Measurements from ENCODE around the gene SIRT5. TPM values are rescaled to one million over a fixed set of nuclear protein-coding genes. Genes with fewer than 3 reads are reported as not detected.

The SIRT5 gene
- total RNA-seq, 1 experiment from 2014 or later = 15.2 TPM

GRCh38 chr6:13541496-13541895, 32.9 kb upstream of the SIRT5 start:
- Histone ChIP-seq H3K27me3 (ENCODE audit: low read length) (no peaks in the 10 kb centered on the region), H3K4me1 (ENCODE audit: low read length) (peaks cover 5% of the 10 kb centered on the region)

DNA sequence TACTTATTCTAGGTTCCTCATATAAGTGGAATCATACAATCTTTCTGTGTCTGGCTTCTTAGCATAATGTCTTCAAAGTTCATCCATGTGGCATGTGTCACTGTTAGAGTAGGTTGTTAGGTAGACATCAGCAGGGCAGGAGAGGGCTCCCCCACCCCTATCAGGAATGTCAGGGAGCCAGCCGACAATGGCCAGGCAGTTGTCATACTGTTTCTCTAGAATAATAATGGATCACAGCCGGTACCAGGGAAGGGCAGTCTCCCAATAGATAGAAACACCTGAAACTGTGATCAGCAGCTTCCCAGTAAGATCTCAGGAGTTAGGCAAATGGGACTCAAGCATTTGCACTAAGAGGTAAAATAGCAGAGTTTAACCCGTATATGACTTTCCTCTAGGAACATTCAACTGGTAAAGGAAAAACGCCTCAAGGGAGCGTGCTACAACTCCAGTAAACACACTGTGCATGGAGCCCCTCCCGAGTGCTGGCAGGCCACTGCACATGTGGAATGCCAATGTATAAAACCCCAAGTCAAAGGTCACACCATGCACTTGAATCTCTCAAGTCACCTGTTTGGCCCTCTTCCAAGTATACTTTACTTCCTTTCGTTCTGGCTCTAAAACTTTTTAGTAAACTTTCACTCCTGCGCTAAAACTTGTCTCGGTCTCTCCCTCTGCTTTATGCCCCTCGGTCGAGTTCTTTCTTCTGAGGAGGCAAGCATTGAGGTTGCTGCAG, 29.8 kb upstream of the SIRT5 start:
- H3K4me3 ChIP-seq (ENCODE audit: low read length) = no peak overlapping the region
- no peaks in the 10 kb centered on the region for H4K20me1 ChIP-seq (ENCODE audit: insufficient read depth, low read depth, low read length)
- no peak overlapping the region for H3K9ac ChIP-seq (ENCODE audit: low read length)
- no peaks in the 10 kb centered on the region for H3K36me3 ChIP-seq (ENCODE audit: insufficient read depth, low read length)
- DNase-seq = no peak
- H3K9me3 ChIP-seq (ENCODE audit: low read length) = no peaks in the 10 kb centered on the region
- H3K4me1 ChIP-seq (ENCODE audit: low read length) = peaks cover 10% of the 10 kb centered on the region
- H2AFZ ChIP-seq (ENCODE audit: low read length) = no peak overlapping the region
- no peaks in the 10 kb centered on the region for H3K9me2 ChIP-seq (replicated peaks; ENCODE audit: insufficient read depth, low read length)
- no peaks in the 10 kb centered on the region for H3K27me3 ChIP-seq (ENCODE audit: low read length)
- no peak overlapping the region for H3K27ac ChIP-seq (ENCODE audit: low read length)
- H3K79me2 ChIP-seq (ENCODE audit: low read length) = no peaks in the 10 kb centered on the region
- no peak overlapping the region for H3K4me2 ChIP-seq (ENCODE audit: low read depth, low read length, poor library complexity, severe bottlenecking)

More at GRCh38 chr6:13541496-13541895, 32.9 kb upstream of the SIRT5 start:
- Histone ChIP-seq H2AFZ (ENCODE audit: low read length) (no peak overlapping the region), H3K4me3 (ENCODE audit: low read length) (no peak overlapping the region), H3K4me2 (ENCODE audit: low read depth, low read length, poor library complexity, severe bottlenecking) (no peak overlapping the region), H3K36me3 (ENCODE audit: insufficient read depth, low read length) (no peaks in the 10 kb centered on the region), H3K27ac (ENCODE audit: low read length) (no peak overlapping the region), H3K79me2 (ENCODE audit: low read length) (no peaks in the 10 kb centered on the region), H3K9me2 (replicated peaks; ENCODE audit: insufficient read depth, low read length) (no peaks in the 10 kb centered on the region), H4K20me1 (ENCODE audit: insufficient read depth, low read depth, low read length) (no peaks in the 10 kb centered on the region), H3K9me3 (ENCODE audit: low read length) (no peaks in the 10 kb centered on the region), H3K9ac (ENCODE audit: low read length) (no peak overlapping the region)
- no peak for DNase-seq

GRCh38 chr6:13545885-13546284, 28.5 kb upstream of the SIRT5 start:
- no peaks in the 10 kb centered on the region for H4K20me1 ChIP-seq (ENCODE audit: insufficient read depth, low read depth, low read length)
- no peaks in the 10 kb centered on the region for H3K79me2 ChIP-seq (ENCODE audit: low read length)
- no peak for DNase-seq
- H3K9me3 ChIP-seq (ENCODE audit: low read length) = no peaks in the 10 kb centered on the region
- H3K4me3 ChIP-seq (ENCODE audit: low read length) = no peak overlapping the region
- no peak overlapping the region for H3K4me2 ChIP-seq (ENCODE audit: low read depth, low read length, poor library complexity, severe bottlenecking)
- no peaks in the 10 kb centered on the region for H3K9me2 ChIP-seq (replicated peaks; ENCODE audit: insufficient read depth, low read length)
- H3K36me3 ChIP-seq (ENCODE audit: insufficient read depth, low read length) = no peaks in the 10 kb centered on the region
- no peak overlapping the region for H3K27ac ChIP-seq (ENCODE audit: low read length)
- H3K27me3 ChIP-seq (ENCODE audit: low read length) = no peaks in the 10 kb centered on the region
- H3K9ac ChIP-seq (ENCODE audit: low read length) = no peak overlapping the region
- H2AFZ ChIP-seq (ENCODE audit: low read length) = no peak overlapping the region
- H3K4me1 ChIP-seq (ENCODE audit: low read length) = peaks cover 8% of the 10 kb centered on the region

GRCh38 chr6:13548500-13549210, 25.7 kb upstream of the SIRT5 start:
- H3K9me3 ChIP-seq (ENCODE audit: low read length) = no peaks in the 10 kb centered on the region
- no peaks in the 10 kb centered on the region for H4K20me1 ChIP-seq (ENCODE audit: insufficient read depth, low read depth, low read length)
- DNase-seq = peak; percentile 56
- H3K27ac ChIP-seq (ENCODE audit: low read length) = no peak overlapping the region
- no peaks in the 10 kb centered on the region for H3K79me2 ChIP-seq (ENCODE audit: low read length)
- peaks cover 8% of the 10 kb centered on the region for H3K4me1 ChIP-seq (ENCODE audit: low read length)
- no peak overlapping the region for H3K4me3 ChIP-seq (ENCODE audit: low read length)
- no peak overlapping the region for H3K4me2 ChIP-seq (ENCODE audit: low read depth, low read length, poor library complexity, severe bottlenecking)
- no peaks in the 10 kb centered on the region for H3K9me2 ChIP-seq (replicated peaks; ENCODE audit: insufficient read depth, low read length)
- H2AFZ ChIP-seq (ENCODE audit: low read length) = no peak overlapping the region
- no peaks in the 10 kb centered on the region for H3K27me3 ChIP-seq (ENCODE audit: low read length)
- no peak overlapping the region for H3K9ac ChIP-seq (ENCODE audit: low read length)
- H3K36me3 ChIP-seq (ENCODE audit: insufficient read depth, low read length) = no peaks in the 10 kb centered on the region

- no peak overlapping the region for H3K9ac ChIP-seq (ENCODE audit: low read length)
- no peaks in the 10 kb centered on the region for H3K79me2 ChIP-seq (ENCODE audit: low read length)
- H3K4me1 ChIP-seq (ENCODE audit: low read length) = peaks cover 8% of the 10 kb centered on the region
- no peak for DNase-seq
- H3K27ac ChIP-seq (ENCODE audit: low read length) = no peak overlapping the region
- no peaks in the 10 kb centered on the region for H3K9me2 ChIP-seq (replicated peaks; ENCODE audit: insufficient read depth, low read length)
- no peaks in the 10 kb centered on the region for H4K20me1 ChIP-seq (ENCODE audit: insufficient read depth, low read depth, low read length)
- no peak overlapping the region for H3K4me3 ChIP-seq (ENCODE audit: low read length)
- H2AFZ ChIP-seq (ENCODE audit: low read length) = no peak overlapping the region
- H3K9me3 ChIP-seq (ENCODE audit: low read length) = no peaks in the 10 kb centered on the region
- H3K36me3 ChIP-seq (ENCODE audit: insufficient read depth, low read length) = no peaks in the 10 kb centered on the region
- H3K4me2 ChIP-seq (ENCODE audit: low read depth, low read length, poor library complexity, severe bottlenecking) = no peak overlapping the region
- no peaks in the 10 kb centered on the region for H3K27me3 ChIP-seq (ENCODE audit: low read length)
Observed at GRCh38 chr6:13550656-13551055, 23.7 kb upstream of the SIRT5 start.

- Histone ChIP-seq H3K4me3 (ENCODE audit: low read length) (no peak overlapping the region), H3K27me3 (ENCODE audit: low read length) (no peaks in the 10 kb centered on the region), H3K4me2 (ENCODE audit: low read depth, low read length, poor library complexity, severe bottlenecking) (no peak overlapping the region), H3K4me1 (ENCODE audit: low read length) (peaks cover 2% of the 10 kb centered on the region), H3K27ac (ENCODE audit: low read length) (no peak overlapping the region), H4K20me1 (ENCODE audit: insufficient read depth, low read depth, low read length) (no peaks in the 10 kb centered on the region), H3K9me3 (ENCODE audit: low read length) (no peaks in the 10 kb centered on the region), H2AFZ (ENCODE audit: low read length) (no peak overlapping the region), H3K9me2 (replicated peaks; ENCODE audit: insufficient read depth, low read length) (no peaks in the 10 kb centered on the region), H3K36me3 (ENCODE audit: insufficient read depth, low read length) (no peaks in the 10 kb centered on the region), H3K79me2 (ENCODE audit: low read length) (no peaks in the 10 kb centered on the region), H3K9ac (ENCODE audit: low read length) (no peak overlapping the region)
- DNase-seq = no peak
Observed at GRCh38 chr6:13553646-13554045, 20.8 kb upstream of the SIRT5 start.

- Histone ChIP-seq H3K36me3 (ENCODE audit: insufficient read depth, low read length) (no peaks in the 10 kb centered on the region), H3K4me1 (ENCODE audit: low read length) (peaks cover 10% of the 10 kb centered on the region), H4K20me1 (ENCODE audit: insufficient read depth, low read depth, low read length) (no peaks in the 10 kb centered on the region), H3K27ac (ENCODE audit: low read length) (no peak overlapping the region), H3K9me2 (replicated peaks; ENCODE audit: insufficient read depth, low read length) (no peaks in the 10 kb centered on the region), H3K79me2 (ENCODE audit: low read length) (no peaks in the 10 kb centered on the region), H3K4me2 (ENCODE audit: low read depth, low read length, poor library complexity, severe bottlenecking) (no peak overlapping the region), H3K4me3 (ENCODE audit: low read length) (no peak overlapping the region), H2AFZ (ENCODE audit: low read length) (no peak overlapping the region), H3K27me3 (ENCODE audit: low read length) (no peaks in the 10 kb centered on the region), H3K9me3 (ENCODE audit: low read length) (no peaks in the 10 kb centered on the region), H3K9ac (ENCODE audit: low read length) (no peak overlapping the region)
- no peak for DNase-seq
Observed at GRCh38 chr6:13554929-13555333, 19.5 kb upstream of the SIRT5 start.

DNA sequence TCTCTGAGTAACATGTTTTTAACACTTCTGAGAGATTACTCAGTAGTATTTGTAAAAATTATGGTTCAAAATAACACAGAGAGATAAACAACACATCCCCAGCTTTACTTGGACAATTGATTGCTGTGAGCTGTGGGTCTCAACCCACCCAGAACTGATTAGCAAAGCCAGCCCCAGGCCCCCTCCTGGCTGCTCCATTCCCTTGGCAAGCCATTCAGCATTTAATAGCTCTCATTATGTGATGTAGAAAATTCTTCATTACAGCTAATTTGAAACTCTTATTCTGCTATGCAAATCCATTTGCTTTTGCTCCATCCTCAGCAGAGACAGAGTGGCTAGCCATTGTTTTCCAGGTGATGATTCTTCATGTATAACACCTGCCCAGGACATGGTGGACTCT, 16.6 kb upstream of the SIRT5 start:
- no peak overlapping the region for H3K4me3 ChIP-seq (ENCODE audit: low read length)
- no peaks in the 10 kb centered on the region for H3K9me2 ChIP-seq (replicated peaks; ENCODE audit: insufficient read depth, low read length)
- H3K9ac ChIP-seq (ENCODE audit: low read length) = no peak overlapping the region
- DNase-seq = no peak
- H3K27me3 ChIP-seq (ENCODE audit: low read length) = no peaks in the 10 kb centered on the region
- no peaks in the 10 kb centered on the region for H3K36me3 ChIP-seq (ENCODE audit: insufficient read depth, low read length)
- no peaks in the 10 kb centered on the region for H3K9me3 ChIP-seq (ENCODE audit: low read length)
- H2AFZ ChIP-seq (ENCODE audit: low read length) = no peak overlapping the region
- peaks cover 19% of the 10 kb centered on the region for H3K4me1 ChIP-seq (ENCODE audit: low read length)
- H4K20me1 ChIP-seq (ENCODE audit: insufficient read depth, low read depth, low read length) = no peaks in the 10 kb centered on the region
- no peaks in the 10 kb centered on the region for H3K79me2 ChIP-seq (ENCODE audit: low read length)
- no peak overlapping the region for H3K4me2 ChIP-seq (ENCODE audit: low read depth, low read length, poor library complexity, severe bottlenecking)
- no peak overlapping the region for H3K27ac ChIP-seq (ENCODE audit: low read length)
